ENCODE results near the gene KAZALD1.

The KAZALD1 gene

GRCh38 chr10:101050208-101051069, 11.3 kb upstream of the KAZALD1 start:
- FAIRE-seq: no peak

GRCh38 chr10:101052285-101052684, 9.5 kb upstream of the KAZALD1 start:
- FAIRE-seq: no peak

- FAIRE-seq: no peak
Measured at GRCh38 chr10:101053516-101053915, 8.3 kb upstream of the KAZALD1 start.

DNA sequence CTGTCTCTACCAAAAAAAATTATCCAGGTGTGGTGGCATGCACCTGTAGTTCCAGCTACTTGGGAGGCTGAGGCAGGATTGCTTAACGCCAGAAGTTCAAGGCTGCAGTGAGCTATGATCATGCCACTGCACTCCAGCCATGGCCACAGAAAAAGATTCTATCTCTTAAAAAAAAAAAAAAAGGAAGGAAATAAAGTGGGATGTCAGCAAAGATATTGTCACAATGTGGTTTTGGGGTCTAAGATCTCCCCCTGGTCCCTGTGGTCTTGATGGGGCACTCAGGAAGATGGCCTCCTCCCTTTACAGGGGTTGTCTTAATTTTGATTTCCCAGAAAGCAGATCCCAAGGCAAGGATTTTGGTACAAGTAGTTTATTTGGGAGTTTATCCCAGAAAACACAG, 7.4 kb upstream of the KAZALD1 start:
- no peak for FAIRE-seq

DNA sequence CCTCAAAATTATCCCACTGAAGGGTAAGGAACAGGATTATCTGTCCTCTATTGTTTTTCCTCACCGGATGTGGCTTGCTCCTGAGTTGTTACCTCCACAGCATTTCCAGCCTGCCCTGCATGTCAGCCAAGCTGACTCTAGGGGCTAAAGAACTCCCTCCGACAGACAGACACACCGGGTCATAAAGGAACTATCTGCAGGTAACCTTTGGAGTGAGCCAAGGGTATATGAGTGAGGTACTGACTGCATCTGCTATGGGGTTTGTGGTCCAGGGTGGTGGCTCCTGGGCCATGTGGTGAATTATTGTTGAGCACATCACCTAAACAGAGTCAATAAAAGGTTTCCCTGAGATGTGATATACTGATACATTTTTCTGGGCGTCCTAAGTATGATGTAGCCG, 6.9 kb upstream of the KAZALD1 start:
- no peak for FAIRE-seq

GRCh38 chr10:101055411-101055810, 6.4 kb upstream of the KAZALD1 start:
- no peak for FAIRE-seq

GRCh38 chr10:101056365-101057151, 5.2 kb upstream of the KAZALD1 start:
- no peak for FAIRE-seq

DNA sequence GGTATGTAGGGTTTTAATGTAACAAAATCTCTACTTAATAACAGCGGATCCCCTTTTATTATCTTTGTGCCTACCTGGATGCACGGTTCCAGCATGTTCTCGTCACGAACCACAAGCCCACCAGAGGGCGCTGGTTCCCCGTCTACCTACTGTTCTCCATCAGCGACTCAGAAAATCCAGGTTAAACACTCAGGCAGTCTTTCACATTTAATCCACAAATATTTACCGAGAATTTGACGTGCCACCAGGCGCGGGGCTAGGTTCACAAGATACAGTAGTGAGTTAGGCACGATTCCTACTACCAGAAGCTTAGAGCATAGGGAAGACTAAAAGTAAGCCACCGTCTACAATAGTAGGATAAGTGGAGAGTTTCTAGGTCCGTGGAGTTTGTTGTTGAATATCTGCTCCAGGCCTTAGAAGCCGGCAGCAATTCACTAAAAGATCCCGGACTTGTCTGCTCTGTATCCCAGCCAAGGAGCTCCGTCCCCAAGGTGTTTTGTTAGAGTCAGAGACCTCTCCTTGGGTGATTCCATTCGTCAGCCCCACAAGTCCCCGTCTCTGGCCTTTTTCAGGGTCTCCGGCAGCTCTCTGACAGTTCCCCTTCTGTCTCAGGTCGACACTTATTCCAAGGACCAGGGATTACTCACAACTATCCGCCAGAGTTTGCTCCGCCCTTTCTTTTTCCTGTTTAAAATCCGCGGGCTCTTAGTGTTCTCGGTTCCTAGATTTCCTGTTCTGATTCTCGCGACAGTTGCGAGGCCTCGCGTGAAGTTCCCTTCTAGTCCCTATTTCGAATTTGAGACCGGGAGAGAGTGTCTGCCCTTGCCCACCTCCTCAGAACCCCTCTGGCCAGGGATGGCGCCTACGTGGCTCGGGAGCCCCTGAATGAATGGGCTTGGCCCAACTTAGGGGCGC, 1.5 kb upstream of the KAZALD1 start:
- FAIRE-seq: no peak

GRCh38 chr10:101060951-101061623, 702 bp upstream of the KAZALD1 start:
- FAIRE-seq: no peak

- no peak for FAIRE-seq
Measured at GRCh38 chr10:101062232-101063049, 652 bp downstream of the KAZALD1 start.

GRCh38 chr10:101063050-101063525, 1.3 kb downstream of the KAZALD1 start:
- FAIRE-seq: no peak

DNA sequence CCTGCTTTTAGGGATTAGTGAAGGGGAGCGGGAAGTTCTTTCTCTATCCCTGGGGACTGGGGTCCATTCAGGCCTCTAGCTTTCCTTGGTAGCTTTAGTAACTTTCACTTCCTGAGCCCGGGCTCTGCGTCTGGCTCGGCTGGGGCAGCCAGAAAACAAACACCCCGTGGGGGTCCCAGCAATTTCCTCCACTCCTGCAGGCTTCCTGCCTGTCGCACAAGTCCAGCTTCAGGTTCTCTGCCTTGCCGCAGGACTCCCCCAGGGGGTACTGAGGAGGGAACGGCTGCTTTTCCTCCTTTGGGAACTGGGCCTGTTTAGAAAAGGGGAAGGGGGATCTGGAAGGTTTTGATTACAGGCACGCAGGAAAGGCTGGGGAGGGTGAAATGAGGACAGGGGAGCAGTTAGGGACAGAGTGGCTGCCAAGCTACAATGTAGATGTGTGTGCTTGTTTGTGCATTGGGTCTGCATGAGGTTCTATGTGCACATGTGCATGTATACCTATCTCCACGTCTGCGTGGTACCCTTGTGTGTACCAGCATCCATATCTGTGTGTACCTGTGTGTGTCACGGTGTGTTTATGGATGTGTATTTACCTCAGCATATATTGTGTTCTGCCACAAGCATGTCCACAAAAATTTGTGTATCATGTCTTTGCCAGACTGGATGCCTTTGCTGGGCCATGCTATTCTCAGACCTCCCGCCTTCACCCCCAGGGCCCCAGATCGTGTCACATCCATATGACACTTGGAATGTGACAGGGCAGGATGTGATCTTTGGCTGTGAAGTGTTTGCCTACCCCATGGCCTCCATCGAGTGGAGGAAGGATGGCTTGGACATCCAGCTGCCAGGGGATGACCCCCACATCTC, 2.0 kb downstream of the KAZALD1 start:
- no peak for FAIRE-seq

- no peak for FAIRE-seq
Measured at GRCh38 chr10:101064415-101065030, 2.7 kb downstream of the KAZALD1 start.

DNA sequence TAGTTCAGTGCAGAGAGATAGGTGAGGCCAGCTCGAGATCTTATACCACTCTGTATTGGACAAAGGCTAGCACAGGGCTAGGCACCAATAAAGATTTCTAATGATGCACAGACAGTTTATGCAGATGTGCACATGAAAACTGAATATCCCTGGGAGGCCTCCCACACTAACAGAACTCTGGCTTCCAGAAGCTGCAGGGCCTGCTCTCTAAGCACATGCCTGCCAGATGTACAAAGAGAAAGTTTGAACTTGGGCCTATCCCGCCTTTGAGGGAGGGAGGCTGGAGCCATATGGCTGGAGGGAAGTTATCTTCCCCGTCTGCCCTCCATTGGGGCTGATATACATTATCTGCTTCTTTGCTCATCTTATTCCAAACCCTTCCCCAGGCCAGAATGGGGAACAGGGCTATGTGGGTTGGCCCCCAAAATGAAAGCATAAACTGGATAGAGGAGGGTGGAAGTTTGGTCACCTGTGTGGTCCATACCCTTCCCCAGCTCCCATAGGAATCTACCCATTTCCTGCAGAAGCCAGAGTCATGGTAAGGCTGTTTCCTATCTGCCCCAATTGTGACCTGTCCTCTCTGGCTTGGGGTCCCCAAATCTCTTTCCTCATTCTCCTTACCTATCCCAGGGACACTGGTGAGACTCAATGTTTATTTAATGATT, 3.8 kb downstream of the KAZALD1 start:
- FAIRE-seq: no peak

DNA sequence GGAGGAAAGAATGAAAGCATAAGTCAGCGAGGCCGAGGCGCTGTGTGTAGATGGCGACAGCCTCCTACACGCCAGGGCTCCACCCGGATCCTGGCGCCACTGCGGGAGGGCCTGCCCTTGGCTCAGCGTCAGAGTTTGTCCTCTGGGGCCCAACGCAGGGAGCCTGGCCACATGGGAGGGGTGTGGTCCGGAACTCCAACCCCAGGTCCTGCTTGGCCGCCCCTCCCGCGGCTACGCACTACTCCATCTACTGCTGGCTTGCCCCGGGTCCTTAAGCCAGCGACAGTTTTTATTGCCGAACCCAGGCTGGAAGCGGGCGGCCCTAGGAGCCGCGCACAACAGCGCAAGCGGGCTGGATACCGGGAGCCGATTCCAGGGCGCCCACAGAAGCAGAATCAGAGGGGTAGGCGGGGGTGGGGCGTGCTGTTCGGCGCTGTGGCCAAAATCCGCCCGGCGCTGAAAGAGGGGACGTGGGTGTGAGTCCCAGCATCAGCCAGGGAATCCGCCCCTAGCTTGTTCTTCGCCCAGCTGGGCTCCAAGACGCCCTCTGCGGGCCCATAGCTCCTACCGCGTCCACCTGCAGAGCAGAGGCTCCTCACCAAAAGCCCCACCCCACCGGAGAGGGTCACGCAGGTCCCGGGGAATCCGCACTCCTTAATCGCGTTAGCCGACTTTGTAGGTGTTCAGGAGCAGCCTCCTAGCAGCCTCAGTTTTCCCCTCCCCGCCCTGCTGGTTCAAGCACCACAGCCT, 4.5 kb downstream of the KAZALD1 start:
- no peak for FAIRE-seq

- FAIRE-seq: no peak
Measured at GRCh38 chr10:101066896-101067355, 5.1 kb downstream of the KAZALD1 start.

- no peak for FAIRE-seq
Measured at GRCh38 chr10:101067356-101068083, 5.7 kb downstream of the KAZALD1 start.

DNA sequence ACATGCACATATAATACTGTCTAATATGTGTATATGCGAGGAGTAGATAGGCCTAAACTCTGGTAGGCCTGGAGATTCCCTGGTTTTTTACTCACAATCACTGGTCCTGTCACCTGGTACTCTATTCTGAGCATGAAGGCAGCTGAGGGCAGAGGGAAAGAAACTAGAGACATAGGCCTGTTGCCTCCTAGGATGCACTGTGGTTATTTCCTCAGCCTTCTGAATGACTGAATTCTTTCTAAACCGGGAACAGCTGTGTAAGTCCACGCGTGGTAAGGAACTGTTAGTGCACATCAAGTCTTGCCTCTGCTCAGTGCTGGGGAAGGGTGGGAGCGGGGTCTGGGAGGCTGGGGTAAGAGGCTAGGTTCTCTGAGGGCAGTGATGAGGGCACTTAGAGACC, 7.7 kb downstream of the KAZALD1 start:
- FAIRE-seq: no peak
